GF-D8 (cell line): Measurements from ENCODE around the gene SRRM1.
A peak's percentile ranks its signal among the peaks of the same experiment; 100 is the strongest.
"Not testable (repeated sequence)": the region's sequence is repeated elsewhere in the genome, so short reads cannot be mapped to it uniquely, and the experiment has no call there.

Experiments
- DNase-seq: peaks from one replicate; lab custom pipeline; 2025; lab: John Stamatoyannopoulos, UW

Gene SRRM1

DNA sequence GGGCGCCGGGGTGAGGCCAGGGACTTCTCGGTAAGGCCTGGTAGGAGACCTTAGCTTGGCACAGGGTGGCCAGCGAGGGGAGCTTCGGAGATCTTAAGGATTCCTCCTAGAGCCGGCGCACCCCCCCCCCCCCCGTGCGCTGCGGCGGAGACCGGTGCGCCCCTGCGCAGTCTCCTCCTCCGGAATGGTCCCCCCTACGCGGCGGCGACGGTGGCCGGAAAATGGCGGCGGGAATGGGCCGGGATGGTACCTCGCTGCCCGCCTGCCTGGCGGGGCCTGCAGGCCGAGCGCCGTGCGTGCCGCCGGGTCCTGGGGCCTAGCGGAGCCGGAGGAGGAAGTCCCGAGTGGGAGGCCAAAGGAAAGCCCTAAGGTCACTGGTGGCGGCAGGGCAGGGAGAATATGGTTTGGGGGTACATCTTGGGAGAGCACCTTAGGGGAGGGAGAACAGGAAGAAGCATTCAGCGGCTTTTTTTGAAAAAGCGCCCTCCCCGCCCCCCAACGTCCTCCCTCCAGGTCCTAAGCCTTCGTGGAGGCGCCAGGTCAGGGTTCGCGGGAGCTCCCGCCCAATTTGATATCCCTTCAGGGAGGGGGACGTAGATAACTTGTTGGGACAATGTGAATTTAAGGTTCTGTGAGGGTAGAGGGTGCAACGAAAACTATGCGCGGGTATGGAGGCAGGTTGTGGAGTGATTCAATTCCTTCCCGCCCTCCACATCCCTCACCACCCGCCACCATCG lies 429 bp downstream of the SRRM1 start:
- no peak for DNase-seq

DNA sequence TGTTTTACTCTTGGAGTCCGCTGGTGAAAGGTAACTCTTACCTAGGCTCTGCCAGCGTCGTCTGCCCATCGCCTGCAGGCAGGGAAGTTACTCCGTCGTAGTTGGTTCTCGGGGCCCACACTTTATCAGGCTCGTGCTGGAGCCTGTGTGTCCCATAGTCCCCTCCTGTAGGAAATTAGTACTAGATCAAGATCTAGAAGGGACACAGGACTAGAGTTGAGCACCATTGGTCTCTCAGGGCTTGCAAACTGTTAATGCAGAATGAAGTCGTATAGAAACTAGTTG lies 940 bp downstream of the SRRM1 start:
- DNase-seq = no peak

GRCh38 chr1:24648919-24649318 lies 5.8 kb downstream of the SRRM1 start:
- DNase-seq = no peak

- DNase-seq = no peak
These were observed 9.3 kb downstream of the SRRM1 start for GRCh38 chr1:24652382-24652781.

DNA sequence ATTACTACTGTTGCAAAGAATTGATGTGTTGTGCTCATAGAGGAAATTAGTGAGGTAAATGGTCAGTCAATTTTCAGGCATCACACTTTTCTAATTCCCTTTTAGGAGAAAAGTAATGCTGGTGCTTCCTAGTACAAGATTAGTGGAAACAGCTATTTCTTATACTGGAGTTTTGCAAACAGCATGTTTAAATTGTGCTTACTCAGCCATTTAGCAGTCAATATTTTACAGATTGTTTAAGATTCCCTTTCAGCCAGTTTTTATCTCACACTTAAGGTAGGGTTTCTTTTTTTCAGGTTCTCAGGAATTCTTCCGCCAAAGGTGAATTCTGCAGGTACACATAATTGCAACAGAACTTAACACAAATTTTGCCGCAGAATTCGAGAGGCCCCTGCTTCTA lies 10.9 kb downstream of the SRRM1 start:
- DNase-seq = no peak

DNA sequence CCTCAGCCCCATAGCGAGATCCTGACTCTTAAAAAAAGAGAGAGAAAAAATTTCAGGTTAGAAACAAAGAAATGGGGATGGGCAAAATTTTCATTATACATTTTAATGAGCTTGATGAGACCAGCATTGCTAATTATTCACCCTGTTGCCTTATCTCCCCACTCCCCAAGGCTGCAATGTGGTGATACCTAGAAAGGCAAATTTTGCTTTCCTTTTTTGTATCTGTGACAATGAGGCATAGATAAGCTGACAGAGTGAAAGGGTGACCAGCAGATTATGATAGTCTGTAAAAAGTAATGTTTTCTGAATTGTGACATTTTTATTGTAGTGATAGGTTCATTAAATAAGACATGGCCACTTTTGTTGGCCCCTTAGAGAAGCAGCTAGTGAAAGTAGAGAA lies 12.9 kb downstream of the SRRM1 start:
- no peak for DNase-seq

DNA sequence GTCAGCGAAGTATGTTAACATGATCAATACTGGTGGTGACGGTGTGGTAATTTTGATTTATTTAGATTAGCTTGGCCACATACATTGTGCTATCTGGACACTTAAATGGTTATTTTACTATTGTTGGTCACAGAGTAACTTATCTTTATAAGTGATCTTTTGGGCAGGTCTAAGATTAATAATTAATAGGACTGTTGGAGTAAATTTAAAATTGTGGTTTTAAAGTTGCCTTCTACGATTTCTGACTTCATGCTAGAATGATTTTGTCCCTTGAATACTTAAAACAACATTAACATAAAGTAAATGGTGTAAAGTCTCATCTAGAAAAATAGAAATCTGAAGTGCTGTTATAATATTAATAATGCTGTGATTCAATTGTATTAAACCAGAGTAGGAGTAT lies 14.7 kb downstream of the SRRM1 start:
- DNase-seq = no peak

- DNase-seq = no peak
These were observed 16.2 kb downstream of the SRRM1 start for GRCh38 chr1:24659166-24659904.

- DNase-seq = no peak
These were observed 17.0 kb downstream of the SRRM1 start for GRCh38 chr1:24659993-24660665.

GRCh38 chr1:24664507-24665033 lies 21.5 kb downstream of the SRRM1 start:
- DNase-seq = no peak

DNA sequence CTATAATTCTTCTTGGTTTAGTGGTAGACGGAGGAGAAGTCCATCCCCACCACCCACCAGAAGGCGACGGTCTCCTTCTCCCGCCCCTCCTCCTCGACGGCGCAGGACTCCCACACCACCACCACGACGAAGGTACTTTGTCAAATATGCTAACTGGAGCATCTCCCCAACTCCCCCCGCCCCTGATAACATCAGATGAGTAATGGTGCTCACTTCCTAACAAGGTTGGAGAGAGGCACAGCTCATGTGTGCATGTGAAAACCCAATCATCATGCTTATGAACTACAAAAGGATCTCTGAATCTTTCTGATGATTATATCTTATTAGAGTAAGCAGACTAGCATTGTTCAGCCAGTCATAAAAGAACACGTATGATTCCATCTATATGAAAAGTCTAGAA lies 23.7 kb downstream of the SRRM1 start:
- no peak for DNase-seq

DNA sequence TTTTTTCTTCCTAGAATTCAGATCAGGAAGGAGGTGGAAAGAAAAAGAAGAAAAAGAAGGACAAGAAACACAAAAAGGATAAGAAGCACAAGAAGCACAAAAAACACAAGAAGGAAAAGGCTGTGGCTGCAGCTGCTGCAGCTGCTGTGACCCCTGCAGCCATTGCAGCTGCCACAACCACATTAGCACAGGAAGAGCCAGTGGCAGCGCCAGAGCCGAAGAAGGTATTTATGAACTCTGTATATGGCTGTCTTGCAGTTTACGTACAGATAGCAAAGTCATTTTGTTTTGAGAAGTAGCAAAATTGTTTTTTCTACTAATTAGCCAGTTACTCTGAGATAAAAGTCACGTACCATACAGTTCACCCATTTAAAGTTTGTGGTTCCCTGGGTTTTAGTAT lies 28.3 kb downstream of the SRRM1 start:
- not testable (repeated sequence) for DNase-seq

DNA sequence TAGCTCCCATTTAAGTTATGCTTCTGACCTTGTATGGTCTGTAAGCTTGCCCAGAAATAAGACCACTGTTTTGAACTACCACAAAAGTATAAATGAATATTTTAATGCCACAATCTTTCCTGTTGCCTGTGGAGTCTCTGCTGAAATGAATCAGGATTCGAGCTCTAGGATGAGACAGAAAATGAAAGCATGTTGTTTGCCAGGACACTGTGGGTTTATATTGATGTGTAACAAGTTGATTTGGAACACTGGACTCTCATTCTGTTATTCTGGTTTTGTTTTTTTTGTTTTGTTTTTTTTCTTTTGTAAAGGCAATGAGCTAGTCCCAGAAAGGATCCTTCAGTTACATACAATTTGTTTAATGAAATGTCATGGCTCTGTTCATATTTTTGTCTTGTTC lies 29.6 kb downstream of the SRRM1 start:
- not testable (repeated sequence) for DNase-seq

- no peak for DNase-seq
These were observed 30.2 kb downstream of the SRRM1 start for GRCh38 chr1:24673341-24673740.

- DNase-seq = not testable (repeated sequence)
These were observed 35.3 kb downstream of the SRRM1 start for GRCh38 chr1:24678421-24678820.

DNA sequence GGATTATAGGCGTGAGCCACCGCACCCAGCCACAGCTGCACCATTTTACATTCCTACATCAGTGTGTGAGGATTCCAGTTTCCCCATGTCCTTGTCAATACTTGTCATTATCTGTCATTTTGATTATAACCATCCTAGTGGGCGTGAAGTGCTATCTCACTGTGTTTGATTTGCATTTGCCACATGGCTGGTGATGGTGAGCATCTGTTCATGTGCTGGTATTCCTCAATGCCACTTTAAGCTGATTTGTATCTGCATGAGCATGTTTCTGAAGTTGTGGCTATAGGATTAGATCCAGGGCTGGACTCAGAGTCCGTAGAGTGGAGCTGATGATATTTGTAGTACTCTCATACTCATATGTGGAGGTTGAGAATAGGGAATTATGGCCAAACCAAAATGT lies 36.6 kb downstream of the SRRM1 start:
- no peak for DNase-seq

GRCh38 chr1:24683713-24684162 lies 40.6 kb downstream of the SRRM1 start:
- no peak for DNase-seq

DNA sequence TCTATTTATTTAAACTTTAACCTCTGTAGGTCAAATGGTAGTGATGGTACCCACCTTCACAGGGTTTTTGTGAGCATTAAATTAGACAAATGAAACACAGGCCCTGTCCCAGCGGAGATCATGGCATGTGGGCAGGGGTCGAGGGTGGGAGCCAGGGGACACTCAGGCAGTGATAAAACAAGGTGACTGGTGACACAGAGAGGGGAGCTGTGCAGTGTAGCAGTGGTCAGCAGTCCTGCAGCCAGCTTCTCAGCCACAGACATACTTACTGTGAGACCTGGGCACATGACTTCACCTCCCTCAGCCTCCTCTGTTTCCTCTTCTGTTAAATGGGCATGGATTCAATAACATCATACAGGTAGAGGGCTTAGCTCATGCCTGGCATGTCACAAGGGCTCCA lies 44.9 kb downstream of the SRRM1 start:
- DNase-seq = no peak

GRCh38 chr1:24688621-24689195 lies 45.6 kb downstream of the SRRM1 start:
- peak; percentile 30 for DNase-seq

- DNase-seq = no peak
These were observed 47.9 kb downstream of the SRRM1 start for GRCh38 chr1:24691051-24691450.

DNA sequence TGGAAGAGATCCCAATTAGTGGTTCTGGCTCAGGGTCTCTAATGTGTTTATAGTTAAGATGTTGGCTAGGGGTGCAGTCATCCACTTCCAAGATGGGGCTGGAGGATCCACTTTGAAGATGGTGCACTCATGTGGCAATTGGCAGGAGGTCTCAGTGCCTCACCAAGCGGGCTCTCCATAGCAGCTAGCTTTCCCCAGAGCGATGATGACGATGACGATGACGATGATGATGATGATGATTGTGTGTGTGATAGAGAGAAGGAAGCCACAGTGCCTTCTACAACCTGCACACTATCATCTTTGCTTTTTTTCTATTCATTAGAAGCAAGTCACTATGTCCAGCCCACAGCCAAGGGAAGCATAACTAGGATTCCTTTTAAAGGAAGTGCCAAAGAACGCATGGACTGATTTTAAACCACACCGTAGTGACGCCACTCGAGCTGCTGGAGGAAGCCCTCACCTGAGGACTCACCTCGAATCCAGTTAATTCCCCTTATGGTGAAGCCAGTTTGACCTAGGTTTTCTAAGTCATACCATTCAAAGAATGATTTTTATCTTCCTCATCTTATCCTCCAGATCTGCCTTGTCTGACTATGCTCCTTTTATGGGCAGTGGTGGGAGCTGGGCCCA lies 49.4 kb downstream of the SRRM1 start:
- no peak for DNase-seq

- no peak for DNase-seq
These were observed 50.8 kb downstream of the SRRM1 start for GRCh38 chr1:24693827-24694379.
